CD4-positive, alpha-beta T cell treated with Interleukin-15 for 1 hour (primary cell): Measurements from ENCODE around the gene LRRC7.
"Not testable (repeated sequence)": the region's sequence is repeated elsewhere in the genome, so short reads cannot be mapped to it uniquely, and the experiment has no call there.

Experiments
- DNase-seq: peaks from one replicate; pipeline ENCODE4 v3.0.0-alpha.2; 2020

The LRRC7 gene

GRCh38 chr1:69787151-69787550, 219.4 kb downstream of the LRRC7 start:
- DNase-seq, result no peak

GRCh38 chr1:69791311-69791710, 223.6 kb downstream of the LRRC7 start:
- DNase-seq, result no peak

GRCh38 chr1:69794831-69795230, 227.1 kb downstream of the LRRC7 start:
- no peak for DNase-seq

DNA sequence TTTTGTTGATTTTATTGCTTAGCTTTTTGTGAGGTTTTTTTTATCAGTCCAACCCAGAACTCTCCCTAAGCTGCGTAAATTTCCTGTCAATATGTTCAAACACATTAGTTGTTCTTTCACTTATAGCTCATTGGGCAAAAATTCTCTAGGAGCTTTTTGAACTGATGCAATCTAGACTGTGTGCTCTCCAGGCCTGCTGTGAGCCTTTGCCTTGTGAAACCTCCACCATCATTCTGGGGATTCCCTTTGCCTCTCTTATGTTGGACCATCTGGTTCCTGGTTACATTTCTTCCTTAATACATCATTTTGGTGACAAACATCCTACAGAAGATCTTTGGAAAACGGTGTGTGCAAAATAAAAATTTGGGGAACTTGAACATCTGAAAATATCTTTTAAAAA, 247.2 kb downstream of the LRRC7 start:
- DNase-seq, result no peak

DNA sequence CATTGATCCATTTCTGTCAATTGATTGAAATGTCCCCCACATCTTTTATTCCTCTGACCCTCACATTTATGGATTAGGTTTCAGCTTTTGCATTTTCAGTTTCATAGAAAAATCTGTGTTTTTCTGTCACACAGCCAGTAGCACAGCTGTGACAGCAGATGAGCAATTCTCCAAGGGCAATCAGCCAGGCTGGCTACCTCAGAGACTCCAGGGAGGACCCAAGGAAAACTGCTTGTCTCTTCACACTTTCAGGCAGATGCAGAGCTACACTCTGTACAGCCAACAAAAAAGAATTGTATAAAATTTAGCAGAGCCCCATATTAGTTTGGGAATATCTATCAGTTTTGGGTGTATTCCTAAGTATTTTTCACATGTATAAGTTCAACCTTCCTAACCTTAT, 257.2 kb downstream of the LRRC7 start:
- no peak for DNase-seq

- no peak for DNase-seq
Measured at GRCh38 chr1:69827732-69828131, 260.0 kb downstream of the LRRC7 start.

- no peak for DNase-seq
Measured at GRCh38 chr1:69833536-69833935, 265.8 kb downstream of the LRRC7 start.

DNA sequence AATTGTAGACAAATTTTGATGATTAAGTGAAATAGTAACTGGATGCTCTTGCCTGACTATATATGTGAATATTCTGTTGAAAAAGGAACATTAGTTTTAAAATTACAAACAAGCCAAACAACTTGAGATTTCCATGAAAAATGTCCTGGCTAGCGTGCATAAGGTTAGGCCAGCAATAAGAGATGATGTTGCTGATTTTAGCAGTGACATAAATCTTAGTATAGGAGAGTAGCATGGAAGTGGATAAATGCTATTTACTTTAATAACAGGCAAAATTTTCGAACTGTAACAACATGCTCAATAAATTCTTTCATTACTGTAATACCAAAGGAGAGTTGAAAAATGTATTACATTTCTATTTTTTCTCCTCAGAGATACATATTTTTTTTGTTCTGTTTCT, 266.6 kb downstream of the LRRC7 start:
- DNase-seq, result no peak

GRCh38 chr1:69835955-69836354, 268.2 kb downstream of the LRRC7 start:
- DNase-seq, result no peak

DNA sequence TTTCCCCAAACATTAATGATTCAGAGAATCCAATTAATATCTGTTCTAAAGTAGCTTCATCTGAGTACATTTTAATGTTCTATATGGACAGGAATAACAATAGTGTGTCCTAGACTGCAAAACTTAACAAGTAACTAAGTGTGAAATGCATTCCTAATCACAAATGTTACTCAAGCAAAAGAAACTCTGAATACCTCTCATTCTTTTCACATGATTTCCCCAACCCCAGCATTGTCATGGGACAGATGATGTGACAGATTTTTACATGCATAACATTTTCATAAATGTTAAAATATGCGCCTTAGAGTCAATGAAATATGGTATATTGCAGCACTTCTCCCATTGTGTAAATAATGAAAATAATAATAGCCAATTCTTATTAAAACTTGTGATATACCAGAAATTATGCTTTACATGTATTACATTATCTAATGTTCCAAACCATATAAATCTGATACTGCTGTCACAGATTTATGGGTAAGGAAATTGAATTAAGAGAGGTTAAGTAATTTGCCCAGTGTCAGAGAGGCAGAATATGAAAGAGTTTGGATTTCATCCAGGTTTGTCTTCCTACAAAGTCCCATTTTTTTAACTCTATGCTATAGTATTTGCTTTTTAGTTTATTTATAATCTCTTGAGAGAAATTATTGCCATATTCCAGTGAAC, 269.4 kb downstream of the LRRC7 start:
- no peak for DNase-seq

DNA sequence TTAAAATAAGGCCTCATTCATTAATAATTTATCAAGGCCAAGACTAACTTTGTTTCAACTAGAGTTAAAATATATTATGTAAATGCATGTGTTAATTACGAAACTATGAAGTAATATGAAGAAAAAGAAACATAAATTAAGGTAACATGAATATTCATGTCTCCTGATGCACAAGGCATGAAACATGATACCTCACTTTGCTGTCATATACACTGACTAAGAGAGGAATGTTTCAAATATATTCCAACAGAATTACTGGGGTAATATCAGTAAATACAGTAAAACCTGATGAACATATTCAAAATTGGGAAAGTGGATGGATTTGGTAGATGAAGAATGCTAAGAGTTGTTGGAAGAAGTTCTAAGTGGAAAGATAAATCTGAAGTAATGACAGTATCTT, 274.6 kb downstream of the LRRC7 start:
- DNase-seq, result no peak

- no peak for DNase-seq
Measured at GRCh38 chr1:69845655-69846054, 277.9 kb downstream of the LRRC7 start.

GRCh38 chr1:69846267-69846666, 278.5 kb downstream of the LRRC7 start:
- no peak for DNase-seq

DNA sequence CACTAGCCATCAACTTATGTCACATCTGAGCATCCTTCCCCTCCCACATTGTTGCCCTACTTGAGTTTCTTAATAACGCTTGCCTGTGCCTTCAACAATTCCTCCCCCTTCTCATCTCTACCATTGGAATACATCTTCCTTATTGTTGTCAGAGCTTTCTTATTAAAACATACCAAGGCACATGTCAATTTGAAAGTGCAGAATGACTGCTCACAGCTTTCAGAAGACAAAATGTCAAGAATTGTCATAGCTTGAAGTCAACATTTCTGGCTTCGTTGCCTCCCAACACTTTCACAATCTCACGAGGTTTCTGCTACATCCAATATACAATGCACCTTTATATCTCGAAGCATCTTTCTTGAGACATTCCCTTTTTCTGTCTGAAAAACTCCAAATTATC, 279.9 kb downstream of the LRRC7 start:
- no peak for DNase-seq

GRCh38 chr1:69852151-69852550, 284.4 kb downstream of the LRRC7 start:
- no peak for DNase-seq

DNA sequence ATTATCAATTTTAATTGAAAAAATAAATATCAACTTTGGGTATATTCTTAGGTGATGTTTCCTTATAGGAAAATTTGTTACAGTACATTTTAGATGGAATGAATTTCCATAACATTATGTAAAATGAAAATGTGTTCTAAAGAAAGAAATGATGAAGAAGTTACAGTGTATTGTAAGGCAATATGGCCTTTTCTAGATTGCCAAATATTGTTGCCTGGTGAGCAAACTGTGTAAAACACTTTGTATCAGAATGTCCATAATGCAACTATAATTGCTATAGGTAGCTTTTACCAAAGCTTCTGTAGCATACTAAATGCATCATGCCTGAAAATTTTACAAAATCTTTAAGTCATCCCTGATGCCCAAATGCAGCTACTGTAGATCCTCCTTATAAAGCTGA, 285.0 kb downstream of the LRRC7 start:
- DNase-seq, result no peak

DNA sequence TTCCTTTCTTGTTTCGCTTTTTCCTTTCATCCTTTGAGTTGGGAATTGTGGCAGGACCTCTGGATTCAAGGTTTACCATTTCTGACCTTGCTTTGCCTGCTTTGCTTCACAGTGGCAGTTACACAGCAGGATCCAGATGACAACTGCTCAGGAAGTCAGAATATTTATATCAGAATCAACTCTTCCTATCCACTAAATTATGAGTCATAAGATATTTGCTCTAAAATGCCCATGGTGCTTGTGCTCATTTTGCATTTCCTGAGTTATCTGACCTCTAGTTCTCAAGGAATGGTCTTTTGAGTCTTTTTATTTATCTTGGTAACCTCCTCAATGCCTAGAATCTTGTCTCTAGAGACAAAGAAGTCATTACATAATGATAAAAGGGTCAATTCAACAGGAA, 290.8 kb downstream of the LRRC7 start:
- no peak for DNase-seq

GRCh38 chr1:69861641-69862040, 293.9 kb downstream of the LRRC7 start:
- no peak for DNase-seq

- DNase-seq, result no peak
Measured at GRCh38 chr1:69862906-69863305, 295.2 kb downstream of the LRRC7 start.

- no peak for DNase-seq
Measured at GRCh38 chr1:69863704-69864103, 296.0 kb downstream of the LRRC7 start.

DNA sequence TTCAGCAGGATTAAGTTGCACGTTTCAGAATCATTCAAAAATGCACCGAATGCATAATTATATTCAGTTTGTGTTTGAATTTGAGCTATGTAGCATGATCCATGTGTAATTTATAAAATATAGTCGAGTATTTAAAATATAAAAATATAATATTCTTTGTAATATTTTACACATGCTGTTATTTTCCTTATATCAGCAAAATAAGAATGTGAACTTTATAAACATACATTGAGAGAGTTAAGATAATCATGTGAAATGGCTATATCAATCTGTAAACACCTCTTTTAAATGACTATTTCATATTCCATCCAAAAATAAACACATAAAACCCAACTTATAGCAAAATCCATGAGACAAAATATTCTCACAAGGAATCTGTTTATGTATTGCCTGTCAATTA, 303.7 kb downstream of the LRRC7 start:
- DNase-seq, result no peak

GRCh38 chr1:69878338-69878737, 310.6 kb downstream of the LRRC7 start:
- DNase-seq, result no peak

GRCh38 chr1:69888016-69888415, 320.3 kb downstream of the LRRC7 start:
- DNase-seq, result not testable (repeated sequence)

GRCh38 chr1:69888657-69889056, 320.9 kb downstream of the LRRC7 start:
- DNase-seq, result no peak

DNA sequence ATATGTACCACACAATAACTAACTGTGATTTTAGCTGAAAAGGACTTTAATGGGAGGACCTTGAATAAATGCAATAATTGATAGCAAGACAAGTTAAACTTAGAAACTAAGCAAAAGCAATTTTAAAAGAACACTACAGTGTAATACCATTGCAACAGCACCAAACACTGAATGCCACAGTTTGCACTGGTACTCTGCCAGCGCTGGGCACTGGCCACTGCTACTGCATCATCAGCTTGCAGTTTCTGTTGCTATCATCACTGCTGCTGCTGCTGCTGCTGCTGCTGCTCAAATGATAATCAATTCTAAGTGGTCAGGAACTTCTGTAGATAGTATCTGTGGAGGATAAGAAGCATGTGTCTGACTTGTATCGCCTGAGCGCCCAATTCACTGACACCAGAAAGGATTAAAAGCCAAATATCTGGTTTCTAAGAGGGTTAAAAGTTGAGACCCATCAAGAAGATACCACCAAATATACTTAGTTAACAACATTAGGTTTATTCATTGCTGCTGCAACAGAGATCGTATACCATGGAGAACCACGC, 330.8 kb downstream of the LRRC7 start:
- no peak for DNase-seq
